OCI-M2 (cell line): ENCODE data around the gene ORC2.

Experiments used
- DNase-seq: peaks from one replicate; lab custom pipeline; 2025; ENCODE audit not compliant: unreplicated experiment; lab: John Stamatoyannopoulos, UW

The ORC2 gene

GRCh38 chr2:200862532-200863000 is 100.9 kb downstream of the ORC2 start:
- no peak for DNase-seq

DNA sequence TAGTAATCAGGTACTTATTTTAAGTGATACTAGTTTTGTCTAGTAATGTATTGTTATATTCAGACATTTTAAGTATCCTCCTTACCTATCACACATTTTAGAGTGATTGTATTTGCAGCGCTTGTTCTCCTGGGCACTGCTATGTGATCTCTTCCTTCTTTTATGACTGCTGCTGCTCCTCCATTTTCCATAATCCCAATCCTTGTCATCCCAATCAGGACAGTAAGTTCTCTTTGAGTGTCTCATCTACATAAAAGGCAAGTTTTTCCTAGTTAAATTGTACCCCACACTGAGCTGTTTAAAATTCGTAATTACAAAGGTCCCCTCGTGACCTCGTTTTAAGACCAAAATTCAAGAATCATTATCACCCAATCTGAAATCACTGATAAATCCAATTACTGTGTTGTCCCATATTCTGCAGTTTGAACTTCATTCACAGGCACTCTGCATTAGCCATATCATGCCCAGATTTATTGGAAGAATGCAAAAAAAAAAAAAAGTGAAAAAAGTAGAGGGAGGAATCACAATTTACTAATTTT is 101.8 kb downstream of the ORC2 start:
- no peak for DNase-seq

DNA sequence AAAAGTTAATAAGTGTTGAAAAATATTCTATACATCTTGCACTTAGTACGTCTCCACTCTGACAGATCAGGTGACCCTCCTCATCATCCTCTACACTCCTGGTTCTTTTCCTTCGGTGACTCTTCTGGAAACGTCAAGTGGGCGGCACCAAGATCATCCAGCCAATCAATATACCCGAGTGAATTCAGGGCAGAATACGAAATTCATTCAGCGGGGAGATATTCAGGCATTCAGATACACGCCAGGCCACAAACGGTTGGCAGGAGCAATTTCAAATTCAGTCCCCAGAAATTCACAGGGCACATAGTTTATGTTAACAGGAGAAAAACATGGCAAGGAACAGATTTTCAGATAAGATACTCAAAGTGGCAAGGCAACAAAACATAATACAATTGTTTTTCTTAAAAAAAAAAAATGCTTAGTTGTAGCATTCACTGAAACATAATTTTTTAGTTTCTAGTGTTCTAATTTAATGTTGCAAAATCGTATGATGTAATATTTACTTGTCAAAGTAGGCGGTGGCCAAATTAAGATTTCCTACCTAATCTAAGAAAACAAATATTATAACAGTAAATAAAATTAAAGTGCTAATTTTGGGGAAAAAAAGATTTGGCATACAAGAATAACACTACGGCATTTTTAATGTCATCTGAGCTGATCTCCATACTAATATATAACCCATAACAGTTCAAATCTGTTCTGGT is 103.2 kb downstream of the ORC2 start:
- DNase-seq = no peak
